HEK293 (cell line): ENCODE data around the gene SPINDOC.

Source experiments
- CTCF ChIP-seq: fragments of 450-650 bp; formaldehyde crosslinking; IDR thresholded peaks from 2 replicates; pipeline ENCODE4 v1.5.1; 2016; ENCODE audit warnings: missing biosample characterization, missing genetic modification characterization
- SALL2 ChIP-seq: fragments of 450-650 bp; formaldehyde crosslinking; IDR thresholded peaks from 2 replicates; pipeline ENCODE4 v1.5.0; 2017; ENCODE audit warnings: missing biosample characterization, mild to moderate bottlenecking, missing genetic modification characterization, borderline replicate concordance
- TCF7L2 ChIP-seq: IDR thresholded peaks from 2 replicates; pipeline ENCODE4 v1.6.1; 2011; ENCODE audit warnings: low read depth, mild to moderate bottlenecking, inconsistent platforms, low read length, moderate library complexity, borderline replicate concordance
- WT1 ChIP-seq: fragments of 450-650 bp; formaldehyde crosslinking; IDR thresholded peaks from 2 replicates; pipeline ENCODE4 v1.5.1; 2016; ENCODE audit warnings: missing biosample characterization, missing genetic modification characterization
- YY1 ChIP-seq: fragments of 450-650 bp; formaldehyde crosslinking; IDR thresholded peaks from 2 replicates; pipeline ENCODE4 v1.5.1; 2018; ENCODE audit warnings: missing biosample characterization, missing genetic modification characterization
- ZBTB8A ChIP-seq: fragments of 450-650 bp; formaldehyde crosslinking; IDR thresholded peaks from 2 replicates; pipeline ENCODE4 v1.5.1; 2016; ENCODE audit warnings: missing biosample characterization, missing genetic modification characterization
- ZEB2 ChIP-seq: fragments of 450-650 bp; formaldehyde crosslinking; IDR thresholded peaks from 2 replicates; pipeline ENCODE4 v1.5.1; 2016; ENCODE audit warnings: missing biosample characterization, missing genetic modification characterization
- ZNF501 ChIP-seq: fragments of 450-650 bp; formaldehyde crosslinking; IDR thresholded peaks from 2 replicates; pipeline ENCODE4 v1.5.1; 2016; ENCODE audit warnings: missing biosample characterization, missing genetic modification characterization
- ZNF544 ChIP-seq: fragments of 450-650 bp; formaldehyde crosslinking; IDR thresholded peaks from 2 replicates; pipeline ENCODE4 v1.5.0; 2017; ENCODE audit warnings: missing biosample characterization, missing genetic modification characterization
- ZNF639 ChIP-seq: fragments of 450-650 bp; formaldehyde crosslinking; IDR thresholded peaks from 2 replicates; pipeline ENCODE4 v1.5.1; 2016; ENCODE audit warnings: missing biosample characterization, missing genetic modification characterization

GRCh38 chr11:63846897-63847296 lies 33.6 kb downstream of the SPINDOC start:
- no peak for TF ChIP-seq TCF7L2
- no peak for TF ChIP-seq ZBTB8A (tag by site-specific recombination)
- no peak for TF ChIP-seq ZEB2
- TF ChIP-seq ZNF544 (tag by site-specific recombination) = no peak
- no peak for TF ChIP-seq ZNF501 (tag by site-specific recombination)
- TF ChIP-seq CTCF (tag by site-specific recombination) = no peak
- no peak for TF ChIP-seq SALL2 (tag by site-specific recombination)
- no peak for TF ChIP-seq YY1 (tag by site-specific recombination)
- TF ChIP-seq WT1 (tag by site-specific recombination) = no peak
- no peak for TF ChIP-seq ZNF639 (tag by site-specific recombination)
